Activated T-helper 2 cell treated with anti-CD3 and anti-CD28 coated beads, Interferon-gamma antibody, Interleukin-2, Interleukin-4, amounts not matched to agents 10 μg/mL and 5 μg/mL and 100 μg/mL, durations not matched to agents 14 hours and 24 hours and 36 hours (primary cell): ENCODE data around the gene HIC2. TPM values are rescaled to one million over a fixed set of nuclear protein-coding genes. Genes with fewer than 3 reads are reported as not detected.
A peak's percentile ranks its signal among the peaks of the same experiment; 100 is the strongest.
"Not testable (repeated sequence)": the region's sequence is repeated elsewhere in the genome, so short reads cannot be mapped to it uniquely, and the experiment has no call there.

ENCODE experiments used
- DNase-seq: peaks from one replicate; pipeline ENCODE4 v3.0.0; 2021; ENCODE audit warnings: low spot score
- H3K27ac Mint-ChIP-seq: one replicate; pipeline ENCODE4 v1.8.0; 2021; ENCODE audit warnings: mixed read lengths
- H3K27me3 Mint-ChIP-seq: one replicate; pipeline ENCODE4 v1.8.0; 2021; ENCODE audit warnings: low read depth, mixed read lengths
- H3K36me3 Mint-ChIP-seq: one replicate; pipeline ENCODE4 v1.8.0; 2021; ENCODE audit warnings: low read depth, mixed read lengths
- H3K4me1 Mint-ChIP-seq: one replicate; pipeline ENCODE4 v1.8.0; 2021; ENCODE audit warnings: low read depth, mixed read lengths
- H3K4me3 Mint-ChIP-seq: one replicate; pipeline ENCODE4 v1.8.0; 2021; ENCODE audit warnings: low read depth, mild to moderate bottlenecking, moderate library complexity, mixed read lengths
- H3K9me3 Mint-ChIP-seq: one replicate; pipeline ENCODE4 v1.8.0; 2021; ENCODE audit warnings: mixed read lengths
- intact Hi-C: fragments of 100-400 bp; cut with micrococcal nuclease; formaldehyde crosslinking; loops from one replicate; pipeline ENCODE4 v1.15.1; 2023
- total RNA-seq: library from RNA; stranded (reverse); gene quantifications from 2 replicates; pipeline ENCODE4 v1.2.3, GENCODE V29; 2022

Gene HIC2
- total RNA-seq, 1 donor from 2014 or later = 4.9 TPM

DNA sequence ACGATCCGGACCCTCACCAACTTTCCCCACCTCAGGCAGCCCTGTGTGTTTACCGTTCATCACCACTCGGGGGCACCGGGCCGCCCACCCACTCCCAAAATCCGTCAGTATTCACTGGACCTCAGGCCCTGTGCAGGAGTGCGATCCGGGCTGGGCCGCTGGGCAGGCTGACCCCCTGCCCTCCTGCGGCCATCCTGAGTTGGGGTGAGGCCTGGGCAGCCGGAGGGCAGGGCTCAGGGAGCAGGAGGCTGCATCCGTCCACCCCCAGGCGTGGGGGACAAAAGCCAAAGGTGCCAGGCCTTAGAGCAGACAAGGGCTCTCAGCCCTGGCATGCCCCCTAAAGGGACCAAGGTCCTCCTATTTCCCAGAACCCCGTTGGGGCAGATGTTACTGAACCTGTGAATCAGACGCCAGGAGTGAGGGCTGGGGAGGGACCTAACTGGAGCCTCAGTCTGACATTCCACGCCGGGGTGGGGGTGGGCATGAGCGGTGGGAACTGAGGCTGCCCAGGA is 33.2 kb downstream of the HIC2 start:
- intact Hi-C loops = no loop called here
- peaks cover 3% of the 10 kb centered on the region for H3K36me3 Mint-ChIP-seq
- no peak overlapping the region for H3K4me3 Mint-ChIP-seq
- H3K27me3 Mint-ChIP-seq = no peaks in the 10 kb centered on the region
- H3K27ac Mint-ChIP-seq = no peak overlapping the region
- no peaks in the 10 kb centered on the region for H3K9me3 Mint-ChIP-seq
- no peak for DNase-seq
- H3K4me1 Mint-ChIP-seq = no peaks in the 10 kb centered on the region

DNA sequence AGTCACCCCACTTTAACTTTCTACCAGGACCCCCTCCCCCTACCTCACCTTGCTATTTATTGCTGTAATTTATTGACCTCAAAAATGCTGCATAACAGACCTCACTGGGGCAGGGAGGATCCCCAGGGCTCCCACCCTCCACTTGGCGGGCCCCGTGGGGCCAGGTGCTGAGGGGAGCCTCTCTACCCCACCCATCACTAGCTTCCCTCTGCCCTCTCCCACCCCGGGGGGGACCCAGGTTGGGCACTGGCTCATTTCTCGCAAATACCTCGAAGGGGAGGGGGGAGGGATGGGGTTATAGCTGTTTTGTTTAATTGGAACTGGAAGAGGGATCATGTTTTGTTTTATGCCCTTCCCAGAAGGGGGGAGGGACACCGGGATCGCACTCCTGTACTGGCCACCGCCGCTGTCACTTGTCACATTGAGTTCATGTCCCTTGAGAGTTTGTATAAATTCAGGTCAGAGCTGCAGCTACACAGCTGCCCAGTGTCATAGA is 33.7 kb downstream of the HIC2 start:
- intact Hi-C loops = no loop called here
- H3K4me3 Mint-ChIP-seq = no peak overlapping the region

DNA sequence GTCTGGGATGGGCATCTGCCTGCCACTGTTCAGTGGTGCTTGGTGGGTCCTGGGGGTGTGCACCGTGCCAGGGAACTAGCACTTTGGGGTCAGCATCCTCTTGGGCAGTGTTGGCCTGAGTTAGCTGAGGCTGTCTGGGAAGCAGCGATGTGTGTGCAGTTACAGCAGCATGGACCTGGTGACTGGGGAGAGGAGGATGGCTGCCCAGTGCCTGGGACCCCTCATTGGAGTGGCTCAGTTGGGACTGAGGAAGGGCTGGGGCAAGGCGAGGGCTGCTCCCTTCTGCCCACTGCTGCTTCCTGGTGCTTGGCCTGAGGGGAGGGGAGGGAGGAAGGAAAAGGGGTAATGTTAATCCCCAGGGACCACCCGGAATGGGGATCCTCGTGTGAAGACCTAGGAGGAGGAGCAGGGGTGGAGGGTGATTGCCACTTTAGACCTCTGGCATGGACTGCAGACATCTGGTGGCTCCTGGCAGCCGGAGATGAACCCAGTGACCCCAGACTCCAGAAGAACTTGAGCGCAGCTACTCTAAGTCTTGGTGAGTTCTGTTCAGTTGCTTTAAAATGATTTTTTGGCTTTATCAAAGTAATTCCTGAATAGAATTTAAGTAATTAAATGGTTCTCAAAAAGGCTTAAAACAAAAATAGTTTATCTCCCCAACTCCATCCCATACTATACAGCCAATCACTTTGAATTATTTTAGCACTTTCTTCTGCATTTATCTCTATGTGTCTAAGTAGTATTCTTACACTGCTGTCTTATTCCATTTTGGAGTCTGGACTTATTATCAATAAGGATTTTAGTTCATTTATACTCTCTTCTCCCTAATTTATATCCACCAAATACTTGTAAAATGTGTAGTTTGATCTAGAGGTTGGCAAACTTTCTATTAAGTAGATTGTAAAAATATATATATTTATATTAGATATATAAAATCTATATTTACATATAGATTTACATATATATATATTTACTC is 34.7 kb downstream of the HIC2 start:
- no peaks in the 10 kb centered on the region for H3K4me1 Mint-ChIP-seq
- no peaks in the 10 kb centered on the region for H3K27me3 Mint-ChIP-seq
- no peaks in the 10 kb centered on the region for H3K36me3 Mint-ChIP-seq
- intact Hi-C loops = no loop called here
- no peak overlapping the region for H3K4me3 Mint-ChIP-seq
- no peak overlapping the region for H3K27ac Mint-ChIP-seq
- no peak for DNase-seq
- H3K9me3 Mint-ChIP-seq = no peaks in the 10 kb centered on the region

More for the DNA sequence above, 33.7 kb downstream of the HIC2 start:
- Mint-ChIP-seq H3K9me3 (no peaks in the 10 kb centered on the region), H3K36me3 (peaks cover 3% of the 10 kb centered on the region), H3K4me1 (no peaks in the 10 kb centered on the region), H3K27me3 (no peaks in the 10 kb centered on the region), H3K27ac (no peak overlapping the region)
- DNase-seq = no peak

DNA sequence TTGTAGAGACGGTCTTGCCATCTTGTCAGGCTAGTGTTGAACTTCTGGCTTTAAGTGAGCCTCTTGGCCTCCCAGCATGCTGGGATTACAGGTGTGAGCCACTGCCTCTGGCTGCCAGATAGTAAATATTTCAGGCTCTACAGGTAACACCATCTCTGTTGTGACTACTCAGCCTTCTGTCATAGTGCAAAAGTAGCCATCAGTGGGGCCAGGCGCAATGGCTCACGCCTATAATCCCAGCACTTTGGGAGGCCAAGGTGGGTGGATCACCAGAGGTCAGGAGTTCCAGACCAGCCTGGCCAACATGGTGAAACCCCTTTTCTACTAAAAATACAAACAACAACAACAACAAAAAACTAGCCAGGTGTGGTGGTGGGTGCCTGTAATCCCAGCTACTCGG is 35.5 kb downstream of the HIC2 start:
- DNase-seq = not testable (repeated sequence)

DNA sequence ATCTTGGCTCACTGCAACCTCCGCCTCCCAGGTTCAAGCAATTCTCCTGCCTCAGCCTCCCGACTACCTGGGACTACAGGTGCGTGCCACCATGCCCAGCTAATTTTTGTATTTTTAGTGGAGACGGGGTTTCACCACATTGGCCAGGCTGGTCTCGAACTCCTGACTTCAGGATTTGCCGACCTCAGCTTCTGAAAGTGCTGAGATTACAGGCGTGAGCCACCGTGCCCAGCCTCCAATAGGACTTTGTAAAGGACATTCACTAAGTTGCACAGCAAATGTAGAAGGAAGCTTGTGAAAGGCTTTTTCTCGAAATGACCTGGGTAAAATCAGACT is 37.8 kb downstream of the HIC2 start:
- H3K36me3 Mint-ChIP-seq, intact Hi-C loops, H3K4me3 Mint-ChIP-seq, H3K27me3 Mint-ChIP-seq, DNase-seq, H3K9me3 Mint-ChIP-seq, H3K27ac Mint-ChIP-seq, H3K4me1 Mint-ChIP-seq: not testable (repeated sequence)

More for the DNA sequence above, 35.5 kb downstream of the HIC2 start:
- H3K4me3 Mint-ChIP-seq, intact Hi-C loops, H3K27ac Mint-ChIP-seq, H3K36me3 Mint-ChIP-seq, H3K9me3 Mint-ChIP-seq, H3K4me1 Mint-ChIP-seq, H3K27me3 Mint-ChIP-seq: not testable (repeated sequence)

DNA sequence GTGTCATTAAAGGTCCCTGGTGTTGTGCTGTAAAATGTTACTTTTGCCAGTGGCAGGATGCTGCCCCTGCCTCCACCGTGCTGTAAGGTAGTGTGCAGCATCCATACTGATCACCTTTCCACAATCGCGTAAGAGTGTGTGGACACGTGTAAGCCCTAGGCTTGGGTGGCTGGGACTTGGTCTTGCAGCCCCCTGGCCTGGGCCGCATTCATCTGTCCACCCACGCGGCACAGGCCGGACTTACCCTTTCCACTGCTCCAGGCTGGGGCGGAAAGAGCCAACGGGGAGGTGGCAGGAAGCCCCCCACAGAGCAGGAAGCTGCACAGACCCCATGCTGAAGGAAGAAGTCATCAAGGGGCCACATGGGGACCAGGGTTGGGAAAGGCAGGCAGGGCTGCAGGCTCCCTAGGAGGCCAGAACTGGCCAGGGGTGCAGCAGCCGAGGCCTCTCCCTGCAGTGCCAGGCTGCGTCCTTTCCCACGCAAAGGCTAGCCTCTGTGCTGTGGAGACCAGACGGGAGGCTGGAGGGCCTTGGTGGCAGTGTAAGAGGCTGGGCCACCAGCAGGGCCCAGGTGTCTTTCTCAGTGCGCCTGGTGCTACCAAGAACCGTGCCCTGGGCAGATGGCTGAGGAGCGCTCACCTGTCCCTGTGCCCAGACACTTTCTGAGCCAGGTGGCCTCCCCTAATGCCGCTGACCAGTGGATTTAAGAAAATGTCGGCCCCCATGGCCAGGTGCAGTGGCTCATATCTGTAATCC is 38.3 kb downstream of the HIC2 start:
- Mint-ChIP-seq H3K9me3 (no peaks in the 10 kb centered on the region), H3K27ac (no peak overlapping the region), H3K4me3 (no peak overlapping the region), H3K36me3 (no peaks in the 10 kb centered on the region), H3K27me3 (no peaks in the 10 kb centered on the region), H3K4me1 (no peaks in the 10 kb centered on the region)
- intact Hi-C loops = no loop called here
- DNase-seq = no peak

DNA sequence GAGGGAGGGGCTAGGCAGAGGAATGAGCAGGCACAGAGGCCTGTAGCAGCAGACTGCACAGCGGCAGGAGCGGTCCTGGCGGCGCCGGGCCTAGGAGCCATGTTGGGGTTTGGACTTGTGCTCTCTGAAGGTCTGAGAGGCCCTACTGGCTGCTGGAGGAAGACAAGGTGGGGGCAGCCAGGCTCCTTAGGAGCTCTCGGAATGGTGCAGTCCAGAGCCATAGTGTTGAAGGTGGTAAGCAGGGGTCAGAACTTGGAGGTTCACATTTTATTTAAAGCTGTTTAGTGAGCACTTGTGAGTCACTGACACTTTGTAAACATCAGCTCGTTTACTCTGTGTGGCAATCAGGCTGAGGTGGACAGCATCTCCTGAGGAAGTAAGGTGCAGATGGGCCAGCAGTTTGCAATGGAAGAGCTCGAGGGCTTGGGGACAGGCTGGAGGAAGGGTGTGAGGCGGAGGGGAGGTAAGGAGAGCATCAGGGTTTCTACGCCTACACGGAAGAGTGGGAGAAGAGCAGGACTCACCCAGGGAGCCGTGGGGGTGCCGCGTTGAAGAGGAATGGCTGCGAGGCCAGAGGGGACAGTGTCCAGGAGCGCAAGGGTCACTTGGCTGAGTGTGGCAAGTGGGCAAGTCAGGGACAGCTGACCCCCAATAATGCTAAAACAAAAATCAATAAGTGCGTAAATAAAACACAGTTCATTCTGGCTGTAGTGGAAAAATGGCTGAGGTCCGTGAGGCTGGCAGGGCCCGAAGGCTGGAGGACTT is 40.0 kb downstream of the HIC2 start:
- no peak for DNase-seq
- Mint-ChIP-seq H3K4me1 (no peaks in the 10 kb centered on the region), H3K36me3 (no peaks in the 10 kb centered on the region), H3K27me3 (no peaks in the 10 kb centered on the region), H3K27ac (no peak overlapping the region), H3K4me3 (no peak overlapping the region), H3K9me3 (no peaks in the 10 kb centered on the region)
- intact Hi-C loops = no loop called here

DNA sequence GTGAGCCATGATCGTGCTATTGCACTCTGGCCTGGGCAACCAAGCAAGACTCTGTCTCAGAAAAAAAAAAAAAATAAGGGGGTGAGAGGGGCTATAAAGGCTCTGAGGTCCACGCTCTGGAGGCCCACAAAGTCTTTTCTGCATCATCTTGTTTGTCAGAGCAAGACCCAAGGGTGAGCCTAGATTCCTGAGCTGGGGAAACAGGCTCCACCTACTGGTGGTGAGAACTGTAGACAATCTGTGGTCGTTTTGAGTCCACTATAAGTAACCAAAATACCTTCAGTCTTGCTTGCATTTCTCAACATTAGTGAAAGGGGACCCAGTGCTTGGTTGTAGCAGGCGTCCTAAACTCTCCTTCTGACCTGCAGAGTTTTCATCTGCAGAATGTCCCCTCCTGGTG is 45.5 kb downstream of the HIC2 start:
- H3K9me3 Mint-ChIP-seq, H3K27ac Mint-ChIP-seq, intact Hi-C loops, H3K4me3 Mint-ChIP-seq, H3K36me3 Mint-ChIP-seq, H3K4me1 Mint-ChIP-seq, H3K27me3 Mint-ChIP-seq, DNase-seq: not testable (repeated sequence)

DNA sequence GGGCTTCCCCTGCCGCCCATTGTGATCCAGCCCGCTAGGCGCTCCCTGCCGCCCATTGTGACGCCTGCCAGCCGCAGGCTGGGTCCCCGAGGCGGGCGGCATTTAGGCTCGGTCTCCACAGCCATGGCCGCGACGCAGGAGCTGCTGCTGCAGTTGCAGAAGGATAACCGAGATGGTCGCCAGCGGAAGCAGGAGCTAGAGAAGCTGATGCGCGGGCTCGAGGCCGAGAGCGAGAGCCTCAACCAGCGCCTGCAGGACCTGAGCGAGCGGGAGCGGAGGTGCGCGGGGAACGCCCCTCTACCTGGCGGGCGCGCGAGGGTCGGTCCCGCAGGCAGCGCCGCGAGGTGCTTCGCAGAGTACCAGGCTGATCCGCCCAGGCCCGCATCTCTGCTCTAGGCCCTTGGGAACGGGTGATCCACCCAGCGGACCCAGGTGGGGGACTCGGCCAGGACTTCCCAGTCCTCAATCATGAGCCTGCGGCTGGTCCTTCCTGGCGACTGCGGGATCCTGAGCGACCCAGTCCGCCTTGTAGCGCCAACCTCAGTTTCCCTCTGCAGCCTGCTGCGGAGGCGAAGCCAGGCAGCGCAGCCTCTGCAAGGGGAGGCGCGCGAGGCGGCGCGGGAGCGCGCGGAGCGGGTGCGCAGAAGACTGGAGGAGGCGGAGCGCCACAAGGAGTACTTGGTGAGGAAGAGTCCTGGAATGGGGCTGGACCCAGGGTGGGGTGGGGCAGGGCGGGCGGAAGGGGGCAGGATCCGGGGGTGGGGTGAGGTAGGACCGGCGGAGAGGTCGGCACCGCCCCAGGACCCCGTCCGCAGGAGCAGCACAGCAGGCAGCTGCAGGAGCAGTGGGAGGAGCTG is 50.4 kb downstream of the HIC2 start, which contains the start of gene TMEM191C:
Gene TMEM191C, plus strand, starts transcription at position 51 of the 857 bp plus-strand sequence. Its CDS starts 73 bp downstream, at position 124.
- H3K4me3 Mint-ChIP-seq = peak within 1 kb of the TSS; percentile 80
- intact Hi-C loops, H3K36me3 Mint-ChIP-seq, H3K4me1 Mint-ChIP-seq, H3K9me3 Mint-ChIP-seq, H3K27me3 Mint-ChIP-seq, DNase-seq: not testable (repeated sequence)
- peak within 1 kb of the TSS; percentile 74 for H3K27ac Mint-ChIP-seq

DNA sequence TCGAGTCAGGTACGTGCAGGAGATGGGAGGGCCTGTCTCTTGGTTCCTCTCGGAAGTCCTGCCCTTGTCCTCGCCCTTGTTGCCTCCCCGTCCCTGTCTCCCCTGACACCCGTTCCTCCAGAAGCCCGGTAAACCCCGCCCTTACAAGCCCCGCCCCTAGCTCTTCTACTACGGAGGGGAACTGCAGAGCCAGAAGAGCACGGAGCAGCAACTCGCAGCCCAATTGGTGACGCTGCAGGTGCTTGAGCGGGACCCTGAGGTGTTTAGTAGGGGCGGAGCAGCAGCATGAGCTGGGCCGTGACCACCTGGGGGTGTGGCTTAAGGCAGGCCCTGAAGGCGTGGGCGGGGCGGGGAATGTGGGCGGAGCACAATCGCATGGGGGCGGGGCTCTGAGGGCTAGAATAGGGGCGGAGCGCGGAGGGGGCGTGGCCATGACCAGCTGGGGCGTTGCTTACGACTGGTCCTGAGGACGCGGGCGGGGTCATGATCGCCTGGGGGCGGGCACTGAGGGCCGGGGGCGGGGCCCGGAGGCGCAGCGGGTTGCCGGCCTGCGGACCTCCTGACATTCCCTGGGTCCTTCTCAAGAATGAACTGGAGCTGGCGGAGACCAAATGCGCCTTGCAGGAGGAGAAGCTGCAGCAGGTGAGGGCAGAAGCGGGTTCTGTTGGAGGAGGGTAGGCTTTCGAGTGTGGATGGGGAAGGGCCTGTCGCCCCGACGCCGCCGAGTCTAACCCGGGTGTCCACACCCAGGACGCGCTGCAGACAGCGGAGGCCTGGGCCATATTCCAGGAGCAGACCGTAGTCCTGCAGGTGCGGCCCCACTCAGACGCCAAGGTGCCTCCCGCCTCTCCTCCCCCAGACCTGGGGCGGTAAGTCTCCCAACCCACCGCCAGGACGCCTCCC is 51.3 kb downstream of the HIC2 start:
- Mint-ChIP-seq H3K4me3 (peak overlapping the region; percentile 80), H3K27ac (peak overlapping the region; percentile 74)
- H3K27me3 Mint-ChIP-seq, H3K36me3 Mint-ChIP-seq, H3K9me3 Mint-ChIP-seq, intact Hi-C loops, H3K4me1 Mint-ChIP-seq: not testable (repeated sequence)
- DNase-seq = peak; percentile 84
